GM12892 (cell line): ENCODE measurements around the gene ATXN7.
A peak's percentile ranks its signal among the peaks of the same experiment; 100 is the strongest.

Source experiments
- DNase-seq: peaks from one replicate; pipeline ENCODE4 v3.0.0; 2011; ENCODE audit not compliant: insufficient read length
- FAIRE-seq: peaks from 2 replicates; lab custom pipeline; 2011; peaks lifted over from hg19 to GRCh38; lab: Jason Lieb, UNC
- POLR2A ChIP-seq: IDR thresholded peaks from 2 replicates; pipeline ENCODE4 v1.6.1; 2011; ENCODE audit warnings: low read depth, low read length, control low read depth
- POLR2AphosphoS5 ChIP-seq: IDR thresholded peaks from 2 replicates; pipeline ENCODE4 v1.6.1; 2011; ENCODE audit warnings: low read depth, low read length, control low read depth
- TAF1 ChIP-seq: IDR thresholded peaks from 2 replicates; pipeline ENCODE4 v1.6.1; 2011; ENCODE audit warnings: low read depth, mild to moderate bottlenecking, control low read depth, low read length, borderline replicate concordance

ATXN7 gene

DNA sequence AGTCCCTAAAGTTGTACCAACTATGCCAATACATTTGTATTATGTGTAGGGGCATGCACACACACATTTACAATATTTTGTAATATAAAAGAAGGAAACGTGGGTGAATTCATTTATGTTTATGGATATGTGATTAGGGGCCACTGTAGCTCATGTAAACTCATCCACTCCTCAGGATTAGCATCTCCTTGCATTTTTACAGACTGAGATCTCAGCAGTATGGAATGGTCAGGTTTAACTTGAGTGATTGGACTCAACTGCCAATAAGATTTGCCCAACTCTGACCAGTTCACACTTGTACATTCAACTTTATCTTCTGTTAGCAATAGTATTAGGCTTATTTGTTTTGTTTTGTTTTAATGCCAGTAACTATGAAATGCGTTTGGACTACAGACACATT is 123.2 kb downstream of the ATXN7 start:
- DNase-seq (no peak), FAIRE-seq (no peak)
- TF ChIP-seq POLR2A (no peak), TAF1 (no peak), POLR2AphosphoS5 (no peak)

DNA sequence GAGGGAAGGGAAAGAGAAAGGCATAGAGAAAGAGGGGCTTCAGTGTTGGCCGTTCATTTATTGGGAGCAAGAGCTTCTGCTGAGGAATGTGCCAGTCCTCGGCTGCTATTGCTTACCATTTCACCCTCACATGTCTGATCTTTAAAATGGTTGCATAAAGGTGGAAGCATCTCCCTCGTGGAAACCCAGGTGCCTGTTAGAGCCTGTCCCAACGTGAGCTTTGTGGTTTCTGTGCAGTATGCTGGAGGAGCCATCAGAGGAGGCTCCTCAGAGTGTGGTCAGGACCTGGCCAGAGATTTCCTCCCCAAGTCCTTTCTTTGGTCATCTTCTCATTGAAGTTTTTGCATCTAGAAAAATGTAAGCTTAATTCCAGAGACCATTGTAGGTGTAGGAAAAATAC is 125.3 kb downstream of the ATXN7 start:
- DNase-seq (no peak), FAIRE-seq (no peak)
- no peak for TF ChIP-seq TAF1

DNA sequence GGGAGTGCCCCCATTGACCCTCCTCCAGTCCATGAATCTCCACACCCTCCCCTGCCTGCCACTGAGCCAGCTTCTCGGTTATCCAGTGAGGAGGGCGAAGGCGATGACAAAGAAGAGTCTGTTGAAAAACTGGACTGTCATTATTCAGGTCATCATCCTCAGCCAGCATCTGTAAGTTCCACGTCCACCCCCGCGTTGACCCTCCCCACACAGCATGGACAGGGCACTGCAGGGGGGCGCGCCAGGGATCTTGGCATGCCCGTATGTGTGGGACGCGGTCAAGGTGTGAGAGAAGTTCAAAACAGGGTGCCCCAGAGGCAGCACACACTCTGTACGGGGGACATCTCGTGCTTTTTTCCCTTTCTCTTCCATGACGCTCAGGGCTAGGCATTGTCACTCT is 126.5 kb downstream of the ATXN7 start:
- FAIRE-seq (no peak), DNase-seq (no peak)
- TF ChIP-seq POLR2A (no peak), POLR2AphosphoS5 (no peak), TAF1 (no peak)

DNA sequence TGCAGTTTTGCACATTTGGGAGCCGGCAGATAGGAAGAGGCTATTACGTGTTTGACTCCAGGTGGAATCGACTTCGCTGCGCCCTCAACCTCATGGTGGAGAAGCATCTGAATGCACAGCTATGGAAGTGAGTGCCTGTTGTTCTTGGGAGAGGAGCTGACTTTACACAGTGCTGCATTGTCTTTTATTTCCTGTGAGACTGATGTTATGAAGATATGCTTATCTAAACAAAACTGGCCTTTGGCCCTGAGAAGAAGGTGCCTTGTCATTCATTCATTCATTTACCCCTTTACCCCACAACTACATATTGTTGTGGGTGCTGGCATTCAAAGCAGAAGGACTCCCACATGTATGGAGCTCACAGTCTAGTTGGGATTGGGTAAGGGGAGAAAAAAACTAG is 127.1 kb downstream of the ATXN7 start:
- TF ChIP-seq TAF1 (no peak), POLR2A (no peak), POLR2AphosphoS5 (no peak)
- DNase-seq (no peak), FAIRE-seq (no peak)

DNA sequence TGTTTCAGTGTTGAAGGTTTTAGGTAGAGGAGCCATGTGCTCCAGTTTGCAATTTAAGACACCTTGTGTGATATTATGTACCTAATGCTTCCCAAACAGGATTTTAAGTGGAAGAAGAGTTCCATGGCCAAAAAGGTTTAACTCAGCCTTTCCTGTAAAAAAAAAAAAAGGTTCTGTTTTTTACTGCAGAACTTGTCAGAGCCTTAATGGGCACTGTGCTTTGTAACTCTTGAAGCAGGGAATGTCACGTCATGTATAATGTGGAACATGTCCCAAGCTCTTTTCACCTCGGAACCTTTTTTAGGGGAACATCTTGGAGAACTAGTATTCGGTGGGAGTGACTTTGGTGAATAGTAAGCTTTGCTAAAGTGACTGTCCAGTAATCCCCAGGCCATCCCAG is 128.0 kb downstream of the ATXN7 start:
- DNase-seq (no peak), FAIRE-seq (no peak)
- TF ChIP-seq POLR2A (no peak), POLR2AphosphoS5 (no peak), TAF1 (no peak)

DNA sequence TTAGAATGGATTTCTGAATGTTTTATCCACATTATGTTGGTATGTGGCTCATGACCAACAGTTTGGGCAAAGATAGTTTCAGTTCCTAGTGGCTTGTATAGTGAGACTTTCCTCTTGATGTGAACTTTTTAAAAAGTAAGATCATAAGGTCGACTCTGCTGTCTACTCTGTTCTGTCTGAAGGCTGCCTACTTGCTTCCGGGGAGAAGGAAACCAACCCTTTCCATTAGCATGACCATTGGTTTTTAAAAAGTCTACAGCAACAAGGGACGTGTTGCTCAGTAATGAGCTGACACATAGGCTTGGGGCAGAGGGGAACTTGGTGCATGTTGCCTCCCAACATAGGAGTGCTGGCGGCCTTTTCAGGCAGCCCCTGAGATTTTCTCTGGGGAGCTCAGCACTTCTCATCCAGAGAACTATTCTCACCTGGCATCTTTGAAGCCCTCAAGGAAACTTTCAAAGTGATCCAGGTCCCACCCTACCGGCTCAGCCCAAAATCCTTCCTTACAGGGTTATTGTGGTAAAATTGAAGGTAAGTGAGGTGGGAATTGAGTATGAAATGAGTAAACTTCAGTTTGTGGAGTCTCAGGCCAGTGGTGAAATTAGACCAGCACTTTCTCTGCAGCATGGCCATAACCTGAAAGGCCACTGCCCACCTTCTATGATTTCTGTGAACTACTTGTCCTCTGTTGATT is 129.0 kb downstream of the ATXN7 start:
- TF ChIP-seq POLR2AphosphoS5 = no peak
- TF ChIP-seq POLR2A = no peak
- no peak for TF ChIP-seq TAF1
- FAIRE-seq = no peak
- no peak for DNase-seq

DNA sequence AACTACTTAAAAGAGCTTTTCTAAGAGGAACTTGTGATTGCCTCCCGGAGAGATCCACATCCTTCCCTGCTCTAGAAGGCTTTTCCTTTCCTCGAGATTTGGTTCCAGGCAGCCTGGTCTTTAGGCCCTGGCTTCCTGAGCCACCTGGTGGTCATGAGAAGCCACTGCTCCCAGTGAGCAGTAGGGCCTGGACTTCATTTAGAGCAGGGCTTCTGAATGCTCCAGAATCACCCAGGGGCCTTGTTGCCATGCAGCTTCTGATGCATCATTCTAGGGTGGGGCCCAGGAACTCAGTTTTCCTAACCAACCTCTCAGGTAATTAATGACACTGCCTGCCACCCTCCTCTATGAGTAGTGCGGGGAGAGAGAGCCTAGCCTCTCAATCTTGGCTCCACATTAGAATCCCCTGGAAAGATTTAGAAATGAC is 130.0 kb downstream of the ATXN7 start:
- TF ChIP-seq TAF1 (no peak), POLR2AphosphoS5 (no peak), POLR2A (no peak)
- FAIRE-seq (peak; percentile 82), DNase-seq (peak; percentile 37)

DNA sequence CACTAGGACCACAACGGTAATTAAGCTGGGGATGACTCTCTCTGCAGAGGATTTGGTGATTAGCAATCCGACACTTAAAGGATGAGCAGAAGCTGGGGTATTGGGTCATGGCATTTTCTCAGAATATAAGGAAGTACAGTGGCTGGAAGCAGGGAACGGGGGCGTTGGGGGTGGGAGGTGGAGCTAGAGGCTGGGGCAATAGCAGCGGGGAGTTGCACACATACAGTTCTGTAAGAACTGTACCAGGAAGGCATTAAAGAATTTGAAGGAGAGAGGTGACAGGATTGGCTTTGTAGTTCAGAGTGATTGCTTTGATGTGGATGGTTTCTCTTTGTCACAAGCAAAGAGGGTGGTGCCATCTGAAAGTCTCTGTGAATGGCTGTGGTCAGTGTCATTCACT is 131.4 kb downstream of the ATXN7 start:
- DNase-seq = no peak
- TF ChIP-seq TAF1 = no peak
- no peak for TF ChIP-seq POLR2AphosphoS5
- no peak for TF ChIP-seq POLR2A
- no peak for FAIRE-seq

DNA sequence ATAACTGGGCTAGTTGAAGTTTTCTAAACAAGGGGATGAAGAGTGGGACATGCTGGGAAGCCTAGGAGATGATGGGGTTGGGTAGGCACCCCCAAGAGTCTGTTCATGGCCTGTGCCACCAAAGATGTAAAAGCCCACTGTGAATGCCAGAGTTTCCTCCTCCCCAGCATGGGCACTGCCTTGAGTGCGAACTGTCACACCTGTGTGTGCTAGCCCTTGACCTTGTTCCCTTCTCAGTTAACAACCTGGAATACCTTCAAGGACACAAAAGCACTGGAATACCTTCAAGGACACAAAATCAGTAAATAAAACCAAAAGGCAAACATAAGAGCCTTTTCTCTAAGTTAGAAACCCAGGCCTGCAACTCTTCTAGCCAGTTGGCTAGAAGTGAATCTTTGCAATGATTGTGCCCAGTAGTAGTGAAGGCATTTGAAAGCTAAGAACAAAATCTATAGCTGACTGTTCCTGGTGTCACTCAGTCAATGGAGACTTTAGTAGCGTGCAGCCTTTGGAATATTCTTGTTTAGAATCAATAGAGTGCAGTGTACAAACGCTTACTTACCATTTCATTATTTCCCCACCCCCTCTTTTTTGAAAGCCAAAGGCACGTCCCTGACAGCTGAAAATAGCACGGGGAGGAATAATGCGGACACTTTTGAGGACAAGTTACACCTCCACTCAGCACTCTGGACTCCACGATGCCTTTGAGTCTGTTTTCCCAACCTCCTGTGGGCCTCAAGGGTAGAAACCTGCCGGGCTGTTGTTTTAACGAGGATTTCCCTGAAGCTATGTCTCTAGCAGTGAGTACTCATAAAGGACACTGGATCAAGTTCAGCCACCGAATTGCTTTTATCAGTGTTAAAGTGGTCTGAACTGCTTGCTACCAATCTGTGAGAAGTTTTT is 135.4 kb downstream of the ATXN7 start:
- no peak for FAIRE-seq
- no peak for DNase-seq
- TF ChIP-seq TAF1 = no peak
- TF ChIP-seq POLR2AphosphoS5 = no peak
- no peak for TF ChIP-seq POLR2A

DNA sequence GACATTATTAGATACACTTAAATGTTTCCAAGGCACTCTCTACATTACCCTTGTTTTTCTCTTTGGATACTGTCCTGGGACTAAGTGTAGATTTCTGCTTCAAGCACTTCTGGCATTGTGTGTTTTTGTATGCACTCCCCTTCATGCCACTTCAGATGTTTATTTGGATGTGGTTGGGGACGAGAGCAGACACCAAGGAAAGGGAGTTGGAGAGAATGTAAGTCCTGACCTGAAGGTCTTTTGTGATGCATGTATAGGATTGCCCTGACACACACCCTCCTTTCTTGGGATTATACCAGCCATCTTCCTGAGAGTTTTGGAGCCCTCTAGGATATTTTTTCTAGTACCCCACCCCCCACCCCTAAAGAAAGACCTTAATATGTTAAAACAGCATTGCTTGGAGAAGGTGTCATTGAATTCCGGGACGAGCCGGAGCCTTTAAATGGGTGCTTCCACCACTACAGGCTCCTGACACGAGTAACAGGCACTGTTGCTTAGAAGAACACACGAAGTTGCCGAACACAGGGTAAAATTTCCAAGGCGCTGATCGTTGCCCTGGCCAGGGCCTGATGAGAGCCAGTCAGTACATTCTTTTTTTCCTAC is 136.9 kb downstream of the ATXN7 start:
- TF ChIP-seq TAF1 (no peak), POLR2A (no peak), POLR2AphosphoS5 (no peak)
- no peak for FAIRE-seq

DNA sequence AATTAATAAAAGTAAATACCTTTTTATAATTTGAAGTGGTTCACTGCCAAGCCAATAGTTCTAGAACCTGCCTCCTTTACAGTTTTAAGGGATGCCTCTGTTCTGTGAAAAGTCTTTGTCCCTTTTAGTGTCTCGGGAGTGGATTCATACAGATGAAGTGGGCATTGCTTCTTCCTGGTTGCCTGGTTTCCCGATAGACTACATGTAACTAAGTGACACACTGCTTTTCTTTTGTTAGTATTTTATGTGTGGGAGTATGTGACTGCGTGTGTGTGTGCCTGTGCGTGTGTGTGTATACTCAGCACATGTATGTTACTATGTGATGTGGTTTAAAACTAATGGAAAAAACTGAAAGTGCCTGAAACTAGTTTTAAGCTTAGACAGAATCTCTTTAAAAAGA is 138.6 kb downstream of the ATXN7 start:
- FAIRE-seq (no peak), DNase-seq (no peak)
- no peak for TF ChIP-seq POLR2A
- no peak for TF ChIP-seq POLR2AphosphoS5
- TF ChIP-seq TAF1 = no peak

More for the DNA sequence above, 136.9 kb downstream of the ATXN7 start:
- no peak for DNase-seq

DNA sequence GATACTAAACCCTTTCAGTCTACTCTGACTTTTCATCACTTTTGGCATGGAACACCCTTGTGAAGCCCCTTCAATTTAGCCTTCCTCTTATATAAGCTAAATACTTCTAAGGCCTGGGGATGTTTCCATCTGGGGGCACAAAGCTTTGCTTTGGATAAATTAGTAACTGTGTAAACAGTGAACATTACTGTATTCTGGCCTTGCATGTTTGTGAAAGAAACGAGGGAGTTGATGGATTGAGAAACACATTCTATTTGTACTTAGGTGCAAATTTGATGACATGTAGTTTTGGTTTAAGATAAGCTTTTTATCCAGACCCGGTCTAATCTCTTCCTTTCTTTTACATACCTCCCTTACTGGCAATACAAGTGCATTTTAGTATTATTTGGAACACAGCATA is 139.9 kb downstream of the ATXN7 start:
- DNase-seq (no peak), FAIRE-seq (no peak)
- TF ChIP-seq POLR2A = no peak
- TF ChIP-seq POLR2AphosphoS5 = no peak
- no peak for TF ChIP-seq TAF1

DNA sequence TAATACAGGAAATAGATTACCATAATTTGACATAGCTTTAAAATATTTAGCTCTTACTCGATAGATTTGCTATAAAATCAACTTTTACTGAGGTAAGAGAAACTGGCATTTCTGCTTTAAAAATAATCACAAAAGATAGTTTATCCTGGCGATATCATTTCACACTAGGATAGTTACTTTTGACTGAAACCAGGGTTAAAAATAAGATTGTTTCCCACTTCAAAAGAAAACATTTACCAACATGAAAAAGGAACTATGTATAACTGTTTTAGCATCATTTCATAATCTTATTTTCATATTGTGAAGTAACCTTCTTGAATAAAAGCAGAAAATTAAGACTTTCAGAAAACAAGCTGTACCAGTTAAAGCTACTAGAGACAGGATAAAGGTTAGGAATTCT is 144.3 kb downstream of the ATXN7 start:
- FAIRE-seq (peak; percentile 44), DNase-seq (no peak)
- TF ChIP-seq POLR2A (no peak), POLR2AphosphoS5 (no peak), TAF1 (no peak)
